K562 (cell line): Measurements from ENCODE around the gene HPSE2. TPM values are rescaled to one million over a fixed set of nuclear protein-coding genes. Genes with fewer than 3 reads are reported as not detected.

Experiments
- CEBPG ChIP-seq, 3 experiments: fragments of 200-800 bp in 1 of 3; sonication (Bioruptor generic) in 1 of 3; sonication (generic) in 1 of 3; formaldehyde crosslinking in 1 of 3; IDR thresholded peaks in 2 of 3; conservative IDR thresholded peaks in 1 of 3; 2 replicates each; pipeline versions ENCODE4 v1.6.1 to v1.8.0; 2016 to 2022; ENCODE audit warnings: missing compliant biosample characterization in 2 of 3, missing genetic modification characterization in 2 of 3, mild to moderate bottlenecking in 1 of 3, missing genetic modification reagents in 1 of 3
- KAT7 ChIP-seq: sonication (generic); formaldehyde crosslinking; IDR thresholded peaks from 2 replicates; pipeline ENCODE4 v1.8.0; 2022; ENCODE audit warnings: missing genetic modification reagents, mild to moderate bottlenecking, borderline replicate concordance
- NCOR1 ChIP-seq: fragments of 450-650 bp; IDR thresholded peaks from 2 replicates; pipeline ENCODE4 v1.6.1; 2016; ENCODE audit warnings: mild to moderate bottlenecking, moderate library complexity
- RAD51 ChIP-seq: fragments of 450-650 bp; IDR thresholded peaks from 2 replicates; pipeline ENCODE4 v1.7.1; 2016; ENCODE audit warnings: low read depth, mild to moderate bottlenecking, borderline replicate concordance
- RUNX1 ChIP-seq: sonication (generic); IDR thresholded peaks from 2 replicates; pipeline ENCODE4 v1.6.1; 2016; ENCODE audit warnings: antibody characterized with exemption, low read depth
- SMAD3 ChIP-seq: fragments of 450-650 bp; formaldehyde crosslinking; conservative IDR thresholded peaks from 2 replicates; pipeline ENCODE4 v1.4.0; 2020; ENCODE audit warnings: mild to moderate bottlenecking
- SOX6 ChIP-seq: fragments of 450-650 bp; IDR thresholded peaks from 2 replicates; pipeline ENCODE4 v1.6.1; 2014; ENCODE audit warnings: mild to moderate bottlenecking
- TEAD4 ChIP-seq, 2 experiments: sonication (generic) in 1 of 2; formaldehyde crosslinking in 1 of 2; IDR thresholded peaks; 2 replicates each; pipeline versions ENCODE4 v1.6.1 to v1.8.0; 2012 to 2022; ENCODE audit warnings: borderline replicate concordance in 1 of 2, inconsistent platforms in 1 of 2, low read length in 1 of 2, mild to moderate bottlenecking in 1 of 2, missing genetic modification reagents in 1 of 2
- ZEB2 ChIP-seq: fragments of 450-650 bp; IDR thresholded peaks from 2 replicates; pipeline ENCODE4 v1.6.1; 2016
- polyA plus RNA-seq, 8 experiments: library from polyadenylated mRNA; depleted of rRNA in 4 of 8; stranded (reverse) in 5 of 8; unstranded in 3 of 8; fragments of >200 nt; fragmentation: Nextera tagmentation in 2 of 8; fragmentation: Illumina TruSeq in 1 of 8; extraction: Ambion mirVana in 2 of 8; extraction: Trizol in 1 of 8; gene quantifications; 2 replicates each; pipeline versions ENCODE4 v1.2.1 to v1.2.3, GENCODE V29; 2011 to 2014; ENCODE audit warnings: inconsistent platforms in 1 of 8, missing spikeins in 1 of 8
- total RNA-seq, 7 experiments: library from RNA; depleted of rRNA in 6 of 7; stranded (reverse); fragments of >200 nt in 6 of 7; fragmentation: Illumina TruSeq in 2 of 7; extraction: Trizol in 2 of 7; gene quantifications; 2 replicates each; pipeline versions ENCODE4 v1.2.1 to v1.2.3, GENCODE V29; 2011 to 2021; ENCODE audit warnings: low replicate concordance in 1 of 7
- TF ChIP-seq, protein P1 (sequence below), 2 experiments: fragments of 450-650 bp in 1 of 2; sonication (generic) in 1 of 2; formaldehyde crosslinking in 1 of 2; IDR thresholded peaks; 2 replicates each; pipeline versions ENCODE4 v1.7.1 to v1.9.0; 2016 to 2022; ENCODE audit warnings: inconsistent platforms in 1 of 2, mild to moderate bottlenecking in 1 of 2, missing genetic modification reagents in 1 of 2
- TF ChIP-seq, protein P2 (sequence below): IDR thresholded peaks from 2 replicates; pipeline ENCODE4 v1.6.1; 2012; ENCODE audit warnings: low read depth, low read length, improper control_type of control experiment, borderline replicate concordance

HPSE2 gene
- total and polyA plus RNA-seq, 9 of the 15 experiments (the other 6 are each of a cell fraction or from before 2014, with no cell fraction given) = 0.03 to 0.10 (median 0.04) TPM; not detected in 2

DNA sequence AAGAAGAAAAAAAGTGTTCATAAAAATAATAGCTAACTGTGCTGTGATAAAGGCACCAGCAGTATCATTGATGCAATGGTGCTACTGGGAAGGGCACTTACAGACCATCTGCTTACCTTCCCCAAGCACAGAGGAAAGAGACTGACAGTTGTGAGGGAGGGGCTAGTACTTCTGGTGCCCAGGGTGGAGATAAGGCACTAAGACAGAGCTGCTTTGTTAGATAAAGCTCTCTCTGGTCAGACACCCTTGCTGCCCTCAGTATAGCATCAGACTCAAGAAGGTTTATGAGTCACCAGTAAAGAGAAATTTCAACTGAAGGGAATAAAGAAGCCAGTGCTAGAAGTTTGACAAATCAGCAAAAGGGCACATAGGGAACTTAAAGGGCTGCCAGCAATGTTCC, 325.6 kb downstream of the HPSE2 start (continued):
- peak; percentile 98 for TF ChIP-seq TEAD4 (IDR thresholded peaks at IDR 0.05; ENCODE audit: low read length)
- TF ChIP-seq TEAD4 (CRISPR knock-in tag; IDR thresholded peaks at IDR 0.05; ENCODE audit: borderline replicate concordance) = no peak
- TF ChIP-seq SOX6 = peak; percentile 94
- 0 out of 2 replicates have a peak, but pooled peaks have one; percentile 8 for TF ChIP-seq SMAD3 (CRISPR knock-in tag)
- peak; percentile 14; the same call in 1 of the 2 replicates for TF ChIP-seq CEBPG (CRISPR knock-in tag; IDR thresholded peaks at IDR 0.05)
- no peak for TF ChIP-seq CEBPG (tag; conservative IDR thresholded peaks at IDR 0.05 in 1 of 2, IDR thresholded peaks at IDR 0.05 in 1 of 2)
- TF ChIP-seq NCOR1 = peak; percentile 96
- TF ChIP-seq, protein P1, sequence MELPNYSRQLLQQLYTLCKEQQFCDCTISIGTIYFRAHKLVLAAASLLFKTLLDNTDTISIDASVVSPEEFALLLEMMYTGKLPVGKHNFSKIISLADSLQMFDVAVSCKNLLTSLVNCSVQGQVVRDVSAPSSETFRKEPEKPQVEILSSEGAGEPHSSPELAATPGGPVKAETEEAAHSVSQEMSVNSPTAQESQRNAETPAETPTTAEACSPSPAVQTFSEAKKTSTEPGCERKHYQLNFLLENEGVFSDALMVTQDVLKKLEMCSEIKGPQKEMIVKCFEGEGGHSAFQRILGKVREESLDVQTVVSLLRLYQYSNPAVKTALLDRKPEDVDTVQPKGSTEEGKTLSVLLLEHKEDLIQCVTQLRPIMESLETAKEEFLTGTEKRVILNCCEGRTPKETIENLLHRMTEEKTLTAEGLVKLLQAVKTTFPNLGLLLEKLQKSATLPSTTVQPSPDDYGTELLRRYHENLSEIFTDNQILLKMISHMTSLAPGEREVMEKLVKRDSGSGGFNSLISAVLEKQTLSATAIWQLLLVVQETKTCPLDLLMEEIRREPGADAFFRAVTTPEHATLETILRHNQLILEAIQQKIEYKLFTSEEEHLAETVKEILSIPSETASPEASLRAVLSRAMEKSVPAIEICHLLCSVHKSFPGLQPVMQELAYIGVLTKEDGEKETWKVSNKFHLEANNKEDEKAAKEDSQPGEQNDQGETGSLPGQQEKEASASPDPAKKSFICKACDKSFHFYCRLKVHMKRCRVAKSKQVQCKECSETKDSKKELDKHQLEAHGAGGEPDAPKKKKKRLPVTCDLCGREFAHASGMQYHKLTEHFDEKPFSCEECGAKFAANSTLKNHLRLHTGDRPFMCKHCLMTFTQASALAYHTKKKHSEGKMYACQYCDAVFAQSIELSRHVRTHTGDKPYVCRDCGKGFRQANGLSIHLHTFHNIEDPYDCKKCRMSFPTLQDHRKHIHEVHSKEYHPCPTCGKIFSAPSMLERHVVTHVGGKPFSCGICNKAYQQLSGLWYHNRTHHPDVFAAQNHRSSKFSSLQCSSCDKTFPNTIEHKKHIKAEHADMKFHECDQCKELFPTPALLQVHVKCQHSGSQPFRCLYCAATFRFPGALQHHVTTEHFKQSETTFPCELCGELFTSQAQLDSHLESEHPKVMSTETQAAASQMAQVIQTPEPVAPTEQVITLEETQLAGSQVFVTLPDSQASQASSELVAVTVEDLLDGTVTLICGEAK (IDR thresholded peaks at IDR 0.05) = no peak
- TF ChIP-seq, protein P1 (CRISPR knock-in tag; IDR thresholded peaks at IDR 0.05) = no peak
- no peak for TF ChIP-seq KAT7 (CRISPR knock-in tag)
- TF ChIP-seq ZEB2 = peak; percentile 60; the same call in 1 of the 2 replicates
- TF ChIP-seq RAD51 = 0 out of 2 replicates have a peak, but pooled peaks have one; percentile 21
- TF ChIP-seq, protein P2, sequence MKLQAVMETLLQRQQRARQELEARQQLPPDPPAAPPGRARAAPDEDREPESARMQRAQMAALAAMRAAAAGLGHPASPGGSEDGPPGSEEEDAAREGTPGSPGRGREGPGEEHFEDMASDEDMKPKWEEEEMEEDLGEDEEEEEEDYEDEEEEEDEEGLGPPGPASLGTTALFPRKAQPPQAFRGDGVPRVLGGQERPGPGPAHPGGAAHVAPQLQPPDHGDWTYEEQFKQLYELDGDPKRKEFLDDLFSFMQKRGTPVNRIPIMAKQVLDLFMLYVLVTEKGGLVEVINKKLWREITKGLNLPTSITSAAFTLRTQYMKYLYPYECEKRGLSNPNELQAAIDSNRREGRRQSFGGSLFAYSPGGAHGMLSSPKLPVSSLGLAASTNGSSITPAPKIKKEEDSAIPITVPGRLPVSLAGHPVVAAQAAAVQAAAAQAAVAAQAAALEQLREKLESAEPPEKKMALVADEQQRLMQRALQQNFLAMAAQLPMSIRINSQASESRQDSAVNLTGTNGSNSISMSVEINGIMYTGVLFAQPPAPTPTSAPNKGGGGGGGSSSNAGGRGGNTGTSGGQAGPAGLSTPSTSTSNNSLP = peak; percentile 77; the same call in 1 of the 2 replicates
- peak; percentile 52; the same call in 1 of the 2 replicates for TF ChIP-seq RUNX1
